GM19395 (cell line): Measurements from ENCODE around the gene GNAI1.

Experiments
- ATAC-seq: cut with Tn5 transposase; IDR thresholded peaks from one replicate; pipeline ENCODE4 v1.9.1; 2021; ENCODE audit warnings: mild to moderate bottlenecking, moderate library complexity; ENCODE audit not compliant: unreplicated experiment

The GNAI1 gene

DNA sequence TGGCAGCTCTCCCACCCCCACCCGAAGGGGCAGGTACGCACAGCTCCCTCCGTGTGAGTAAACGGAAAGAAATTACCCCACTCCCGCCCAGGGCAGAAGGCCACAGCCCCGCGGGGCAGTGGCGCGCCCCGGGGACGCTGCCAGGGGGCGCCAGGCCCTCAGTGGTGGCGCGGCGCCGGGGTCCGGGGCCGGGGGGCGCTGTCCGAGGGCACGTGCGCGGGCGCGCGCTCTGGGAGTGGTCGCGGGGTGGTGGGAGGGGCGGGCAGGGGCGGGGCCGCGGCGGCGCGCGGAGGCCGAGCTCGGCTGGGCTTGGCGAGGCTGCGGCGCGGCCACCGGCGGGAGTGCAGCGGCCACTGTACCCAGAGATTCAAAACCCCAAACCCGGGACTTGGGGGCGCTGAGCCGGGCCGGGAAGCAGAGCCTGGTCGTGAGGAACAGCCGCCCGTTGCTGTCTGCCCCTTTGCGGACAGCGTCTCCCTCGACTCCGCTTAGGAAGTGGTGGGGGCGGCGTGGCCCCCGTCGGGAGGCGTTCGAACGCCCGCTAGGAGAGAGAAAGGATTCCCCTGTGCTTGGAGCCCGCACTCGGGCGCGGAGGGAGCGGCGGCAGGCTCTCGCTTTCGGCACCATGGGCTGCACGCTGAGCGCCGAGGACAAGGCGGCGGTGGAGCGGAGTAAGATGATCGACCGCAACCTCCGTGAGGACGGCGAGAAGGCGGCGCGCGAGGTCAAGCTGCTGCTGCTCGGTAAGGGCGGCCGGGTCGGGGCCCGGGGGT is at the start of gene GNAI1:
TSS of gene GNAI1 (plus strand) at position 296 of the 773 bp plus-strand sequence. CDS start at position 626, 330 bp downstream.
- ATAC-seq = peak; percentile 57

DNA sequence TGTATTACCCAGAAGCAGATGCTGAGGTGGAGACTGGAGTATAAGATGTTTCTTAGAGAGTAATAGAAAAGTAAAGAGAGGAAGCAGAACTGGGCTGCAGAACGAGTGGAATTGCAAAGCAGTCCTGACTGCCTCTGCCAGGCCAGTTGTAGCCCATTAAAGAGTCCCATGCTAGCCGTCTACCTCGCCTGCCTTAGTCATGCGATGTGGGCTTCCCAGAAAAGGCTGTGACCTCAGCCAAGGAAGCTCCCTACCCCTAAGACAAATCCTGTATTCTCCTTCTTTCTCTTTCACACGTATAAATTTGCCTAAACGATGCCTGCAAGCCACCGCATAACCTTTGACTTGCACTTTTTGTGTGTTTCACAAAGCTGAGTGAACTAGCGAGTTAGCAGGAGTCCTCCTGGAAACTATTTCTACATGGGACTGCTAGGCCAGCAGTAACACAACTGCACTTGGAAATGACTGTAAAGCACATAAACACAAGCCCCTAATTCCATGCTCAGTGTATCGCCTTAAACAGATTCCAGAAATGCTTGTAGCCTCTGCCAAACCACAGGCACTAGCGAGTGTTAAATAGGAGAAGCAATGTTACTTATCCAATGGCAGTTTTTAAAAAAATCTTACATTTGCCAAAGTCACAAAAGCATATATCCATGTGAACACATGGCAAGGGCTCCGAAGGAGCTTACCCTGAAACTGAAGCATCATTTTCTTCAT is 47.4 kb upstream of the GNAI1 start:
- ATAC-seq = no peak

DNA sequence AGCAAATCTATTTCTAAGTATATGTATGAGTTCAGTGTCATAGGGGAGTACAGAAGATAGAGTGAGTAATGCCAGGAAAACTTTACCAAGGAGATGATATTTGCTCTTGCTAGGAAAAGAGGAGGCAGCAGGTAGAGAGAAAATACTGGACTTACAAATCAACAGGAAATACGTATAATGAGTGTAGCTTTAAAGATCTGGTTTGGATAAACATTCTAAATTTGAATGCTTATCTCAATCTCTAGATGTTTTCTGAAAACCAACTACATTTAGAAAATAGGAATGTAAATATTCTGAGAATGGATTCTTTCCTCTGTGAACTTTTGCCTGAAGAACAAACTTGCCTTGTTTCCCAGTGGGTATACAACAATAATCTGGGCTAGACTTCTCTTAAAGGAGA is 46.9 kb upstream of the GNAI1 start:
- ATAC-seq = no peak

DNA sequence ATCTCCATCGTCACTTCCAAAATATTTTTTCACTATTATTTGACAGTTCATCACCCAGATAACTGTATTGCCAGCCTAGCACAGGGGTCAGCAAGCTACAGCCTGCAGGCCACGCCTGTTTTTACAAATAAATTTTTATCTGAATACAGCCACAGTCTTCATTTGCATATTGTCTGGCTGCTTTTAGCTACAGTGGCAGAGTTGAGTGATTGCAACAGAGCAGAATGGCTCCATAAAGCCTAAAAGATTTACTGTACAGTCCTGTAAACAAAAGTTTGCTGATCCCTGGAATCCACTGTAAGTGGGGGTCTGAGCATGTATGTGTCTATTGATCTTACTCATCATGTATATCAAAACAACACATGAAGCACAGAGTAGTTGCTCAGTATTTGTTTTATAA is 45.9 kb upstream of the GNAI1 start:
- no peak for ATAC-seq

DNA sequence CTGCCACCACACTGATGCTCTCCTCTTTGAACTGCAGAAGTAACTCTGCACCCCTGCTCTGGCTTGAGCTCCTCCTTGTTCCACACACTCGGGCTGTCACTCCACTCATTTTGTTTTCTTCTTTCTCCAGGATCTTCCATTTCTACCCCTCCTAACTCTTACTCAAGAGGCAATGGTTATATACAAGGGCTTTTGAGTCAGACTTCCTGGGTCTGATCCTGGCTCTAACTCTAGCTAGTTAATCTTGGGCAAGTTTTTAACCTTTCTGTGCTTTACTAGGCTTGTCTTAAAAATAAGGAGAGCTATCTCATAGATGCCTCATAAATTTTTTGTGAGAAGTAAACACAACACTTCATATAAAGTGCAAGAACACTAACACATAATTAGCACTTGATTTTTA is 45.3 kb upstream of the GNAI1 start:
- ATAC-seq = no peak

DNA sequence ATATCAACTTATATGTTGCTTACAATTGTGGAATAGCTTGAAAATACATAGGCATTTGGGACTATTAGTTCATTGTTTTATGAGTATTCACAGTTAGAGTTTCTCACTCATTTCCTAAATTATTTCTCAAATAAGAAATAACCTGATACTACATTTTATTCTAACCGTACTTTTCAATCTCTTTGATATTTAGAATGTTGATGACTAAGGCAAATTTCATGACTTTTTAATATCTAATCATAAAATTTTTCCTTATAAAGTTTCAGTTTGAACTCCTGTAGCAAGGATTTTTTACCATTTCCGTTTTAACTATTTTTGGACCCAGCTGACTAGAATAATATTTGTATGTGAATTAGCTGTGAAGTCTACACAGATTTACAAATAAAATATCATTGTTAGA is 41.3 kb upstream of the GNAI1 start:
- ATAC-seq = no peak

DNA sequence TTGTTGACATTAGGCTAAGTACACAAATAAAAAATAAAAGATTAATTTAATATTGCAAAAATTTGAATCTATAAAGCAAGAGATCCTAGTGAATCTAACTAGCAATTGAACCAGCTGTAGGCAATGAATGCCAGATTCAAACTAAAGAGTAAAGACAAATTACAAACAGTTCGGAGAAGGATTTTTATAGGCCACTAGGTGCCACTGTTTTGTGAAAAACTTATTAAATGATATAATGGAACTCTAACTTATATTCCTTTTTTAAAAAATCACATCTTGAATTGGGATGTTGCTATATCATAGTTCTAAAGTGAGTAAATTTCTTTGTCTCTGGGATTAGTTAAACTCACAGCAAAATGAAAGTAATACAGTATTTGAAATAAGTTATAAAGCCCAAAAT is 39.1 kb upstream of the GNAI1 start:
- no peak for ATAC-seq

DNA sequence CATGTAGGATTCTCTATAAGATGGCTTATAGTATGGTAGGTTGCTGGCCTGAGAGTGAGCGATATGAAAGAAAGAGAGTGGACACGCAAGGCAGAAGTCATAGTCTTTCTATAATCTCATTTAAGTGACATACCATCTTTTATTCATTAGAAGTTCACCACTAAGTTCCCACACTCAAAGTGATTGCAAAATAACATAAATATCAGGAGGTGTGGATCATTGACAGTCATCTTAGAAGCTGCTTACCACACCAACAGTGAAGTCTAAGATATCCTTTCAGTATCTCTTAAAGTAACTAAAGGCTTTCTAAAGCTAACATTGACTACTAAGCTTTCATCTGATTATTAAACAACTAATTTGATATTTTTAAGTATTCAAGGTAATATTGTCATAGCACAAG is 36.9 kb upstream of the GNAI1 start:
- ATAC-seq = no peak

DNA sequence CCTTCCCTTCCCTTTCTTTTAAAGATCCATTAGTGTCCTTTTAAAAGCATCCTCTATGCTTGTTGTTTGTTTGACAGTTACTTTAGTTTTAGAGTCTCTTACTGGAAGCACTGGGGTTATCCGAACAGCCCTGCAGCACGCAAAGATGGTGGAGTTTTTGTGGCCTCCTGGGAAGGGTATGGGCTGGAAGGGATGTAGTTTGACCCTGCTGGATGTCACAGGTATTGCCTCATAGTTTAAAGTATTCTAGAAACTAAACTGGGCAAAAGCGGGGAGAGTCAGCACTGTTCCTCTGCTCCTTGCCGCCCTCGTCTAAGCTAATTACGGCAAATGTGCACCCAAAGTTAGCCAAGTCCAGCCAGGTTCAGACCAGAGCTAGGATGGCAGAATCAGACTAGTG is 35.8 kb upstream of the GNAI1 start:
- ATAC-seq = peak; percentile 58

DNA sequence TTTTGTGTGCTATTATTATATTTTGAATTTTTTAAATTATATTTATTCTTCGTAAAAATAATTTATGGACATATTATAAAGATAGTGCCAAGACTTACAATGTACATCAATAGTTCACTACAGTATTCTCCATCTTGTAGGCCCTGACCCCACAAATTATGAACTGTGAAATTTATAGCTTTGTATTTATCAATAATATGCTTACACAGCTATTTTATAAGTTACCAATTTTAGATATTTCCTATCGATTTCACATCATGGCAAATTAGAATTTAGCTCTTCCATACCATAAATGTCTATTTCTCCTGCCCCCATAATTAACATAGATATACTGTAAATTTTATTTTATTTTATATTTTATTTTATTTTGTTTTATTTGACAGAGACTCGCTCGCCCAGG is 34.4 kb upstream of the GNAI1 start:
- ATAC-seq = no peak

DNA sequence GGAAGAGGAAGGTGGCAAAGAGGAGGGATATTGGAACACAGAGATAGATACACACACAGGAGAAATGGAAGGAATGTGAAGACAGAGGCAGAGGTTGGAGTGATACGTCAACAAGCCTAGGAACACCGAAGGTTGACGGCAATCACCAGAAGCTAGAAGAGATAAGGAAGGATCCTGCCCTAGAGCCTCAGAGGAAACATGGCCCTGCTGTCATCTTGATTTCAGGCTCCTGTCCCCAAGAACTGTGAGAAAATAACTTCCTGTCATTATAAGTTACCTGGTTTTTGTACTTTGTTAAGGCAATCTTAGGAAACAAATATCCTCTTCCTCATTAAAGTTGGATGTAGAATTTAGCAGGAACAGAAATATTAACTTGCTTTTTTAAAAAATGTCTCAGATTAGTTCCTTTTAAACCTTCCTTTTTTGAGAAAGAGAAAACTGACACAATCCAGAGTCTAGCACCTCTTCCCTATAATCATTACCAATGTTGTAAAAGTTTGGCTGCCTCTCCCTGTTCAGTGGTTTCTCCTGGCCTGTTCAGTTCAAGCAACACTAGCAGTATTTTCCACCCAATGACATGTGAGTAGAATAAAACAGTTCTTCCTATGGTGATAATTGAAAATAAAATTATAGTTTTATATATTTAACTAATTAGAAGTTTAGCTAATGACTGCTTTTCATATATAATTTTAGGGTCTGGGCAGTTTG is 28.8 kb upstream of the GNAI1 start:
- ATAC-seq = no peak

DNA sequence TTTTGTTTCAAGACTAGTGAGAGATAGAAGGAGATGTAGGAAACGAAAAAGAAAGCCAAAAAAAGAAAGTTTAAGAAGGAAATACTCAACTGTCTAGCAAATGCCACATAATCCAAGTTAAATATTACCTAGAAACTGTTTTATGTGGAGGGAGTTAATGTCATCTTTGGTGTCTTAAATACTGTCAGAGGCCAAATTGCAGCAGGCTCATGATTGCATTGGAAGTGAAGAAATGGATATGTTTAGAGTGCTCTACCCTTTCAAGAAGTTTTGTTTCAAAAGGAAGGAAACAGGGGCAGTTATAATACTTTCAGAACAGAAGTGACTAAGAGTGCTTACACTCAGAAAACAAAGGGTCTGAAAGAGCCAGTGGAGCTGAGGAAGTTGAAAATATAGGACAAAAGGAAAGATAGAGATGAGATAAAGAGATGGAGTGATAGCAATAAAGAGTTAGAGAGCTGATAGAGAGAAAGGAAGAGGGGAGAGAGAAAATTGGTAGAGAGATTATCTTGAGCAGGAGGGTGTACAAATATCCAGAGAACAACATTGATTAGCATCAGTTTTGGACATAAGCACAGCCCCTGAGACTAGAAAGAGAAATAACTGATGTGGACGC is 28.0 kb upstream of the GNAI1 start:
- peak; percentile 62 for ATAC-seq

DNA sequence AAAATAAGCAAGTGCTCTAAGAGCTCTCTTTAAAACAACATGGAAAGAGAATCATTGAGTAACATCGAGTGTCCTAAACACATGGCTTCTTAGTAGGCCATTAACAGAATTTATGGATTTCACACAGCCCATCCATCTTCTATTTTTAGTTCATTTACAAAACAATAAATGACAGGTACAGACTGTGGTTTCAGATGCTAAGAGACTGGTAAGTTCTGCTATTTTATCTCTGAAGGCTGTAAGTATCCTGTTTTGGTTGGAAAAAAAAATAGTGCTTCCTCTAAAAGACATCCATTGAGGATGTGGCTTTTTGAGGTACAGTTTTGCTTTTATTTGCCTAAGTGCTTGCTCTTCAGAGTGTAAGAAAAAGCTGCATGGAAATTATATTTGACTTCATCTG is 27.4 kb upstream of the GNAI1 start:
- peak; percentile 47 for ATAC-seq

DNA sequence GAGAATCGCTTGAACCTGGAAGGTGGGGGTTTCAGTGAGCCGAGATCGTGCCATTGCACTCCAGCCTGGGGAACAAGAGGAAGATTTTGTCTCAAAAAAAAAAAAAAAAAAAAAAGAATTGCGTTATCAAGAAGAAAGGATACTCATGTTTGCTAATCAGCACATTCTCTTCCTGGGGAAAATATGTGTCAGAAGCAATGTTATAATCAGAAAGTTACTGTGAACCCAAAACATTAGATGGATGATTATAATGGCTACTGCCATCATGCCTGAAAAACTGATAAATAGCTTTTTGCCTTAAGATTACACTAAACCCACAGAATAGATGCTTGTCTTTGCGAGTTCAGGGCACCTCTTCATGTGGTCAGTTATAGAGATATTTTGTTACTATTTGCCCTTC is 24.3 kb upstream of the GNAI1 start:
- ATAC-seq = no peak

DNA sequence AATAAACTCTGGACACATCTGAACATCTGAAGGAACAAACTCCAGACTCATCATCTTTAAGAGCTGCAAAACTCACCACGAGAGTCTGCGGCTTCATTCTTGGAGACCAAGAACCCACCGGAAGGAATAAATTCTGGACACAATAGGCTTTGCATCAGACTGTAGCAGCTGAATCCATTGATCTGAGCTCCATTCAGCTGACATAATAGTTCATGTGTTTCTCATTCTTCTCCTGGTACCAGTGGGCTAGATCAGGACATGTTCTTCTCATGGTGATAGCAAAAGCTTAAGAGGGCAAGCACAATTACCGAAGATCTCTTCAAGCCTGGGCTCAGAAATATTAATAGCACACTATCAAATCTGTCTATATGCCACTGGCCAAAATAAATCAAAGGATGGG is 20.5 kb upstream of the GNAI1 start:
- ATAC-seq = no peak

DNA sequence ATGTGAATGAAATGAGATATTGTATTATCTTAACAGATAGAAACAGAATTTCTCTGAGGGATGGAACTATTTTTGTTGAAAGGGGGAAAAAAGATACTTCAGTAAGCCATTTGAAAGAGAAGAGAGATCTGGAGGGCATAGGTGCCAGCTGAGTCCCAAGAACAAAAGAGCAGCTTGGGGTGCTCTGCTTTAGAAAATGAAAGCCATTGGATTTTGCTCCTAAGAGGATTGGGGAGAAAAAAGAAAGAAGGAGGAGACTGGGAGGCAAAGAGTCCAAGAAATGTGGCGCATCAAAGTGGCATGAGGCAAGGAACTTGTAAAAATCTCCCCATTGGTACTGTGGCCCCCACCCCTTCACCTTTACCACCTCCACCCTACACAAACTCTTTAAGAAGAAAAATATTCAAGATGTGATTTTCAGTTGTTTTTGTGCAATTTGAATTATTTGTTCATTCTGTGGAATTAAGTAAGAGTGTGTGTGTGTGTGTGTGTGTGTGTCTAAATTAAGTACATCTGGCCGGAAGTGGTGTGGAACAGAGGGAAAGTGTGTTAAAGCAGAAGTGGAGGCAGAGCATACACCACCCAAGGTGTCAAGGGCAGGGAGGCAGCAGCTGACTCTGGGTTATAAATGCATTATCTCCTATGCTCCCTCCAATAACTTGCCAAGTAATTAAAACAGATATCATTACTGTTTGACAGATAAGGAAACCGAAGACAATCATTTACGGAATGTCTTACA is 9.9 kb upstream of the GNAI1 start:
- ATAC-seq = no peak

DNA sequence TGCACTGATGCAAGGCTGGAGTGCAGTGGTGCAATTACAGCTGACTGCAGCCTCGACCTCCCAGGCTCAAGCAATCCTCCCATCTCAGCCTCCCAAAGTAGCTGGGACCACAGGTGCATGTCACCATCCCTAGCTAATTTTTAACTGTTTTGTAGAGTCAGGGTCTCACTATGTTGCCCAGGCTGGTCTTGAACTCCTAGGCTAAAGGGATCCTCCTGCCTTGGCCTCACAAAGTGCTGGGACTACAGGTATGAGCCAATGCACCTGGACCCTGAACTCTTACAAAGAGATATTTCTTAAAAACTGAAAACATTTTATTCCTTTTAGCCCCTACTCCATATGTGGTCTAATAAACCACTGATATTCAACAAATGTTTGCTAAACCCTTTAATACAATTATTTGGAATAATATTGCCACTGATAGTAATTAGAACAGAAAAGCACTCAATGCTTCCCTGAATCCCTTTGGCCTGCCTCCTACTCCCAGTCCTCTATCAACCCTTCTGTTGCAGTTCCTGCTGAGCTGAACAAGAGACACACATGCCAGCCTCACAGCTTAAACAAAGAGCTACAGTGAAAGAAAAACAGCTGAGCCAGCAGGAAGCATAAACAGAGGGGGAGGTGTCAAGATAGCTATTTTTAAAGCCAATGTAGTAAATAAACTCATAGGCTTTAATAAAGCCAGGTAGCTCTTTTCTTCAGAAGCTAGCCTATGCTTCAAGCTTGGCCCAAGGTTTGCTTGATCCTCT is 7.0 kb upstream of the GNAI1 start:
- no peak for ATAC-seq

DNA sequence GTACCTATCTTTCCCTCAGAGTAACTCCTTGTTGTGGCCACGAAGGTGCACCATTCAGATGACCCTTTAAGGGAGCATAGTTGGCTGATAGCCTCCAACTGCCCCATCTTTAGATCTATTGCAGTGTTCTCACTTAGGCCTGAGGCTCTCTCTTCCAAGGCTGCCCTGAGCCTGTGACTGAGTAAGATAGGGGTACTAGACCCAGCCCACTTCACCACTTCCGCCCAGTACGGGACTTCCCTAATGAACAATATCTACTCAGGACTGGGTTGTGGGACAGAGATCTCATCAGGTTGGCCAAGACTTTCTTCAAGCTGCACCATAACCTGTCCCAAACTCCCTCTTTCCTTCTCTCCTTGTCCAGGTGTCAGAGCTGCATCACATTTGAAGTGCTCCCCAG is 5.7 kb upstream of the GNAI1 start:
- no peak for ATAC-seq

DNA sequence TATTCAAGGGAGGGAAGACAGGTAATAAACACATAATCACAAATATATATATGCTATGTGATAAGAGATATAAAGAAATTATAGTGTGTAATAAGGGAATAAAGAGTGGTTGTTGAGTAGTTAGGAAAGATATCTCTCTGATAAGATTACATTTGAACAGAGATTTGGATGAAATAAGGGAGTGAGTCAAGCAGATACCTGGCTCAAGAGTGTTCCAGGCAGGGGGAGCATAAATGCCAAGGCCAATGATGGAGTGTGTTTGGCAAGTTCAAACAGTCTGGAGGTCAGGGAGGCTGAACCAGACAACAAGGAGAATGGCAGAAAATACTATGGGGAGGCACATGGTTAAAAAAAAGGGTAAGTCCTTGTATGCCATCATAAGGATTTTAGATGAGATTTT is 4.8 kb upstream of the GNAI1 start:
- ATAC-seq = no peak
